Fibroblast of lung (primary cell): ENCODE results near the gene UFC1.

Source experiments
- CTCF ChIP-seq, 2 donors: IDR thresholded peaks in 1 of 2; conservative IDR thresholded peaks in 1 of 2; 1 replicate in 1 of 2; 2 replicates in 1 of 2; pipeline ENCODE4 v1.5.1; 2011 to 2012; ENCODE audit warnings: low read length in 2 of 2, control low read depth in 1 of 2, inconsistent platforms in 1 of 2, low read depth in 1 of 2, mild to moderate bottlenecking in 1 of 2
- EZH2 ChIP-seq: IDR thresholded peaks from 2 replicates; pipeline ENCODE4 v1.5.1; 2012; ENCODE audit warnings: low read length, control low read depth, mild to moderate bottlenecking; ENCODE audit errors: missing control alignments

- TF ChIP-seq CTCF (conservative IDR thresholded peaks at IDR 0.05 in 1 of 2, IDR thresholded peaks at IDR 0.05 in 1 of 2; ENCODE audit: low read depth in 1 of 2, low read length in 2 of 2), result no peak
- no peak for TF ChIP-seq EZH2
These were observed 37.3 kb downstream of the UFC1 start for GRCh38 chr1:161190962-161191521.
